ENCODE results near the gene ISG15. TPM values are rescaled to one million over a fixed set of nuclear protein-coding genes. Genes with fewer than 3 reads are reported as not detected.

The ISG15 gene
- total RNA-seq, 1 experiment from 2014 or later, result 758 TPM

- H3K9me2 ChIP-seq (replicated peaks; ENCODE audit: low read length), result no peaks in the 10 kb centered on the region
- peaks cover 78% of the 10 kb centered on the region for H3K79me2 ChIP-seq (ENCODE audit: low read length)
- CTCF ChIA-PET, result no interaction called here
- BruUV-seq (replicated peaks), result no TSS peak
- no peaks in the 10 kb centered on the region for H3K27me3 ChIP-seq (ENCODE audit: low read length)
- no peak overlapping the region for H3K4me3 ChIP-seq (ENCODE audit: low read length)
- POLR2A ChIA-PET (ENCODE audit: unreplicated experiment), result no interaction called here
- no peak for DNase-seq
- no peak overlapping the region for H2AFZ ChIP-seq (ENCODE audit: low read length)
- H3K27ac ChIP-seq (ENCODE audit: low read length), result no peak overlapping the region
- peaks cover 50% of the 10 kb centered on the region for H3K36me3 ChIP-seq (ENCODE audit: low read depth, low read length)
- H4K20me1 ChIP-seq (ENCODE audit: low read length), result peaks cover 58% of the 10 kb centered on the region
- H3F3A ChIP-seq (ENCODE audit: low read length, unreplicated experiment), result no peaks in the 10 kb centered on the region
- TF ChIP-seq EZH2 (IDR thresholded peaks at IDR 0.05; ENCODE audit: low read length, unreplicated experiment), result no peak
- TF ChIP-seq EZH2phosphoT487 (IDR thresholded peaks at IDR 0.05; ENCODE audit: borderline replicate concordance, low read length), result no peak
- TF ChIP-seq, protein P1, sequence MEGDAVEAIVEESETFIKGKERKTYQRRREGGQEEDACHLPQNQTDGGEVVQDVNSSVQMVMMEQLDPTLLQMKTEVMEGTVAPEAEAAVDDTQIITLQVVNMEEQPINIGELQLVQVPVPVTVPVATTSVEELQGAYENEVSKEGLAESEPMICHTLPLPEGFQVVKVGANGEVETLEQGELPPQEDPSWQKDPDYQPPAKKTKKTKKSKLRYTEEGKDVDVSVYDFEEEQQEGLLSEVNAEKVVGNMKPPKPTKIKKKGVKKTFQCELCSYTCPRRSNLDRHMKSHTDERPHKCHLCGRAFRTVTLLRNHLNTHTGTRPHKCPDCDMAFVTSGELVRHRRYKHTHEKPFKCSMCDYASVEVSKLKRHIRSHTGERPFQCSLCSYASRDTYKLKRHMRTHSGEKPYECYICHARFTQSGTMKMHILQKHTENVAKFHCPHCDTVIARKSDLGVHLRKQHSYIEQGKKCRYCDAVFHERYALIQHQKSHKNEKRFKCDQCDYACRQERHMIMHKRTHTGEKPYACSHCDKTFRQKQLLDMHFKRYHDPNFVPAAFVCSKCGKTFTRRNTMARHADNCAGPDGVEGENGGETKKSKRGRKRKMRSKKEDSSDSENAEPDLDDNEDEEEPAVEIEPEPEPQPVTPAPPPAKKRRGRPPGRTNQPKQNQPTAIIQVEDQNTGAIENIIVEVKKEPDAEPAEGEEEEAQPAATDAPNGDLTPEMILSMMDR (conservative IDR thresholded peaks at IDR 0.05; ENCODE audit: low read depth, low read length), result no peak
- intact Hi-C loops (cut with micrococcal nuclease), result no loop called here
- H3K9ac ChIP-seq (ENCODE audit: low read length), result no peak overlapping the region
- no peaks in the 10 kb centered on the region for H3K9me3 ChIP-seq (ENCODE audit: low read length)
- no peak overlapping the region for H3K4me2 ChIP-seq (ENCODE audit: low read length)
- no peaks in the 10 kb centered on the region for H3K4me1 ChIP-seq (ENCODE audit: insufficient read depth, low read length)
- no peak for ATAC-seq
Measured at GRCh38 chr1:1033731-1034438, 20.6 kb downstream of the ISG15 start.

DNA sequence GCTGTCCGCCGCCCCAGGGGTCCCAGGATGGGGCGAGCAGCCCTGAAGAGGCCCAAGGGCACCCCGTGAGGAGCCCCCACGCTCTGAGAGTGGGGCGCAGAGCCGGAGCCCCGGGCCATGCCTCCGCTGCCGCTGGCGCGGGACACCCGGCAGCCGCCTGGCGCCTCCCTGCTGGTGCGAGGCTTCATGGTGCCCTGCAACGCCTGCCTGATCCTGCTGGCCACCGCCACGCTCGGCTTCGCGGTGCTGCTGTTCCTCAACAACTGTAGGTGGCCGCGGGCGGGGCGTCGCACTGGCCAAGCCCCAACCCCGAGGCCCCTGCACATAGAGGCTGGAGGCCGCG is 21.1 kb downstream of the ISG15 start:
- peaks cover 58% of the 10 kb centered on the region for H4K20me1 ChIP-seq (ENCODE audit: low read length)
- H3K27ac ChIP-seq (ENCODE audit: low read length), result no peak overlapping the region
- intact Hi-C loops (cut with micrococcal nuclease), result no loop called here
- no peaks in the 10 kb centered on the region for H3K9me2 ChIP-seq (replicated peaks; ENCODE audit: low read length)
- no peaks in the 10 kb centered on the region for H3K9me3 ChIP-seq (ENCODE audit: low read length)
- CTCF ChIA-PET, result no interaction called here
- no peak overlapping the region for H3K4me2 ChIP-seq (ENCODE audit: low read length)
- H3K36me3 ChIP-seq (ENCODE audit: low read depth, low read length), result peaks cover 47% of the 10 kb centered on the region
- no peak overlapping the region for H2AFZ ChIP-seq (ENCODE audit: low read length)
- H3K9ac ChIP-seq (ENCODE audit: low read length), result no peak overlapping the region
- H3K27me3 ChIP-seq (ENCODE audit: low read length), result no peaks in the 10 kb centered on the region
- no TSS peak for BruUV-seq (replicated peaks)
- peaks cover 72% of the 10 kb centered on the region for H3K79me2 ChIP-seq (ENCODE audit: low read length)
- no peaks in the 10 kb centered on the region for H3F3A ChIP-seq (ENCODE audit: low read length, unreplicated experiment)
- no peak overlapping the region for H3K4me3 ChIP-seq (ENCODE audit: low read length)
- H3K4me1 ChIP-seq (ENCODE audit: insufficient read depth, low read length), result no peaks in the 10 kb centered on the region
- TF ChIP-seq EZH2phosphoT487 (IDR thresholded peaks at IDR 0.05; ENCODE audit: borderline replicate concordance, low read length) (no peak), EZH2 (IDR thresholded peaks at IDR 0.05; ENCODE audit: low read length, unreplicated experiment) (no peak)
- TF ChIP-seq, protein P1 (conservative IDR thresholded peaks at IDR 0.05; ENCODE audit: low read depth, low read length), result no peak
- POLR2A ChIA-PET (ENCODE audit: unreplicated experiment), result no interaction called here
- DNase-seq, result no peak
- no peak for ATAC-seq

GRCh38 chr1:1035291-1035943 is 22.1 kb downstream of the ISG15 start:
- peaks cover 9% of the 10 kb centered on the region for H3K4me1 ChIP-seq (ENCODE audit: insufficient read depth, low read length)
- DNase-seq, result no peak
- ChIA-PET CTCF (no interaction called here), POLR2A (ENCODE audit: unreplicated experiment) (no interaction called here)
- ATAC-seq, result no peak
- no peaks in the 10 kb centered on the region for H3K9me2 ChIP-seq (replicated peaks; ENCODE audit: low read length)
- H3K4me3 ChIP-seq (ENCODE audit: low read length), result no peak overlapping the region
- no peaks in the 10 kb centered on the region for H3F3A ChIP-seq (ENCODE audit: low read length, unreplicated experiment)
- no peak overlapping the region for H3K4me2 ChIP-seq (ENCODE audit: low read length)
- no peak overlapping the region for H2AFZ ChIP-seq (ENCODE audit: low read length)
- TF ChIP-seq, protein P1 (conservative IDR thresholded peaks at IDR 0.05; ENCODE audit: low read depth, low read length), result 0 out of 2 replicates have a peak, but pooled peaks have one; percentile 18
- TF ChIP-seq EZH2 (IDR thresholded peaks at IDR 0.05; ENCODE audit: low read length, unreplicated experiment) (no peak), EZH2phosphoT487 (IDR thresholded peaks at IDR 0.05; ENCODE audit: borderline replicate concordance, low read length) (no peak)
- H3K9ac ChIP-seq (ENCODE audit: low read length), result no peak overlapping the region
- H3K27me3 ChIP-seq (ENCODE audit: low read length), result no peaks in the 10 kb centered on the region
- H3K27ac ChIP-seq (ENCODE audit: low read length), result no peak overlapping the region
- H4K20me1 ChIP-seq (ENCODE audit: low read length), result peaks cover 63% of the 10 kb centered on the region
- no peaks in the 10 kb centered on the region for H3K9me3 ChIP-seq (ENCODE audit: low read length)
- TSS peak; percentile 25 for BruUV-seq (replicated peaks)
- peaks cover 47% of the 10 kb centered on the region for H3K36me3 ChIP-seq (ENCODE audit: low read depth, low read length)
- H3K79me2 ChIP-seq (ENCODE audit: low read length), result peaks cover 66% of the 10 kb centered on the region
- intact Hi-C loops (cut with micrococcal nuclease), result no loop called here

Measured in PC-3 (cell line).